Mammary epithelial cell (primary cell): ENCODE data around the gene SMAD9.

Experiments
- EZH2 ChIP-seq: IDR thresholded peaks from 2 replicates; pipeline ENCODE4 v1.6.1; 2012; ENCODE audit warnings: low read length, inconsistent platforms, borderline replicate concordance
- TF ChIP-seq, protein P1 (sequence below), 2 donors: IDR thresholded peaks in 1 of 2; conservative IDR thresholded peaks in 1 of 2; 2 replicates each; pipeline ENCODE4 v1.5.1; 2011 to 2012; ENCODE audit warnings: inconsistent platforms in 2 of 2, low read length in 2 of 2, mild to moderate bottlenecking in 2 of 2, control low read depth in 1 of 2, low read depth in 1 of 2; ENCODE audit not compliant: insufficient read depth in 1 of 2; ENCODE audit errors: extremely low read depth in 1 of 2

GRCh38 chr13:36920616-36921185 lies 663 bp upstream of the SMAD9 start:
- TF ChIP-seq, protein P1, sequence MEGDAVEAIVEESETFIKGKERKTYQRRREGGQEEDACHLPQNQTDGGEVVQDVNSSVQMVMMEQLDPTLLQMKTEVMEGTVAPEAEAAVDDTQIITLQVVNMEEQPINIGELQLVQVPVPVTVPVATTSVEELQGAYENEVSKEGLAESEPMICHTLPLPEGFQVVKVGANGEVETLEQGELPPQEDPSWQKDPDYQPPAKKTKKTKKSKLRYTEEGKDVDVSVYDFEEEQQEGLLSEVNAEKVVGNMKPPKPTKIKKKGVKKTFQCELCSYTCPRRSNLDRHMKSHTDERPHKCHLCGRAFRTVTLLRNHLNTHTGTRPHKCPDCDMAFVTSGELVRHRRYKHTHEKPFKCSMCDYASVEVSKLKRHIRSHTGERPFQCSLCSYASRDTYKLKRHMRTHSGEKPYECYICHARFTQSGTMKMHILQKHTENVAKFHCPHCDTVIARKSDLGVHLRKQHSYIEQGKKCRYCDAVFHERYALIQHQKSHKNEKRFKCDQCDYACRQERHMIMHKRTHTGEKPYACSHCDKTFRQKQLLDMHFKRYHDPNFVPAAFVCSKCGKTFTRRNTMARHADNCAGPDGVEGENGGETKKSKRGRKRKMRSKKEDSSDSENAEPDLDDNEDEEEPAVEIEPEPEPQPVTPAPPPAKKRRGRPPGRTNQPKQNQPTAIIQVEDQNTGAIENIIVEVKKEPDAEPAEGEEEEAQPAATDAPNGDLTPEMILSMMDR (conservative IDR thresholded peaks at IDR 0.05 in 1 of 2, IDR thresholded peaks at IDR 0.05 in 1 of 2; ENCODE audit: extremely low read depth in 1 of 2, insufficient read depth in 1 of 2, low read depth in 1 of 2, low read length in 2 of 2) = no peak
- TF ChIP-seq EZH2 = no peak
